GM12872 (cell line): ENCODE results near the gene CDH19.

Experiments
- TF ChIP-seq, protein P1 (sequence below): IDR thresholded peaks from 3 replicates; pipeline ENCODE4 v1.5.1; 2011; ENCODE audit warnings: low read depth, mild to moderate bottlenecking, low read length, moderate library complexity; ENCODE audit not compliant: insufficient read depth

CDH19 gene

DNA sequence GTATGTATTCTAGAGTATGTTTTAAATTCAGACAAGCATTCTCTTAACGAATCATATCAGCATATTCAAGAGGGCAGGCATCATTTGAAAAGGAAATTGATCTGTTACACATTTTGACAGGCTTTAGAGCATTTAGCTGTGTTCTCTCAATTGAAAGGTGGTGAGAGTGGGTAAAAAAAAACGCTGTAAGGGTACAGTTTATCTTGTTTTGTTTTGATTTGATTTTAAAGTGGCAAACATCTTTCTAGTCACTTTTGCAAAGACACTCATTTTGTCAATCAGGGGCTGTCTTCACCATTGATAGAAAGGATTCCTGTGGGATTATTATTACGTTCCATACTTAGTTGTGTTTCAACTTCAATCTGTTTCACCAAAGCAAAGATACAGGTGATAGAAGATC is 2.2 kb downstream of the CDH19 start:
- TF ChIP-seq, protein P1, sequence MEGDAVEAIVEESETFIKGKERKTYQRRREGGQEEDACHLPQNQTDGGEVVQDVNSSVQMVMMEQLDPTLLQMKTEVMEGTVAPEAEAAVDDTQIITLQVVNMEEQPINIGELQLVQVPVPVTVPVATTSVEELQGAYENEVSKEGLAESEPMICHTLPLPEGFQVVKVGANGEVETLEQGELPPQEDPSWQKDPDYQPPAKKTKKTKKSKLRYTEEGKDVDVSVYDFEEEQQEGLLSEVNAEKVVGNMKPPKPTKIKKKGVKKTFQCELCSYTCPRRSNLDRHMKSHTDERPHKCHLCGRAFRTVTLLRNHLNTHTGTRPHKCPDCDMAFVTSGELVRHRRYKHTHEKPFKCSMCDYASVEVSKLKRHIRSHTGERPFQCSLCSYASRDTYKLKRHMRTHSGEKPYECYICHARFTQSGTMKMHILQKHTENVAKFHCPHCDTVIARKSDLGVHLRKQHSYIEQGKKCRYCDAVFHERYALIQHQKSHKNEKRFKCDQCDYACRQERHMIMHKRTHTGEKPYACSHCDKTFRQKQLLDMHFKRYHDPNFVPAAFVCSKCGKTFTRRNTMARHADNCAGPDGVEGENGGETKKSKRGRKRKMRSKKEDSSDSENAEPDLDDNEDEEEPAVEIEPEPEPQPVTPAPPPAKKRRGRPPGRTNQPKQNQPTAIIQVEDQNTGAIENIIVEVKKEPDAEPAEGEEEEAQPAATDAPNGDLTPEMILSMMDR: no peak

GRCh38 chr18:66599190-66599589 is 4.7 kb downstream of the CDH19 start:
- TF ChIP-seq, protein P1: no peak

DNA sequence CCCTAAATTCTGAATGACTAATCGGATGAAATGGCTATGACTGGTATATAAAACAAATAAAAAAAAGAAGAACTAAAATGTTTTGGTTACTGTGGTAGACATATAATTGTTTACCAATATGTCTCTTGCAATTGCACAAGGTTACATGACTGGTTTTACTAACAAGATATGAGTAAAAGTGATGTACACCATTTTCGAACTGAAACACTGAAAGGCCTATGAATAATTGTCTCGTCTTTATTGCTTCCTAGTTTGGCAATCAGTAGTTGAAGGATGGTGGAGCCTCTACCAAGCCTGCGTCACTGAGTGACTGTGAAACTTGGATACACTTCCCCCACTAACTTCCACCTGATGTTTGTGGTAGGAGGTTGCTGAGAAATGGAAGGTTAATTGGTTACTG is 16.5 kb downstream of the CDH19 start:
- TF ChIP-seq, protein P1: no peak

GRCh38 chr18:66582211-66582610 is 21.7 kb downstream of the CDH19 start:
- TF ChIP-seq, protein P1: no peak

DNA sequence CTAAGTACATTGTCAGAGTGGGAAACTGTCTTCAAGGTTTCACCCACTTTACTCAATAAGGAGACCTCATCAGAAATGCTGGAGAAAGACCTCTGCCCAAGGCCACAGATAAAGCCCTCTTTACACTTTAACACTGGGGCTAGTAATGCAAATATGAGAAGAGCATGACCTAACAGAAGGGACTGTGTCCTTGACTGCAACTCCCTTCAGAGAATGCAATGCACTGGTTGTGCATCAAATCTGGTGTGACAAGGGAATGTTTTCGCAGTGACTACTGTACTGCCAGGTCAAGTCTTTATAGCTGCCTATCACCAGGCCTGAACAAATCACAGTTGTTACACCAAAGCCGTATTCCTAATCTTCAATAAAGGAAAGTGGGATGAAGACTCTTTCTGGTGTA is 28.6 kb downstream of the CDH19 start:
- TF ChIP-seq, protein P1: no peak

DNA sequence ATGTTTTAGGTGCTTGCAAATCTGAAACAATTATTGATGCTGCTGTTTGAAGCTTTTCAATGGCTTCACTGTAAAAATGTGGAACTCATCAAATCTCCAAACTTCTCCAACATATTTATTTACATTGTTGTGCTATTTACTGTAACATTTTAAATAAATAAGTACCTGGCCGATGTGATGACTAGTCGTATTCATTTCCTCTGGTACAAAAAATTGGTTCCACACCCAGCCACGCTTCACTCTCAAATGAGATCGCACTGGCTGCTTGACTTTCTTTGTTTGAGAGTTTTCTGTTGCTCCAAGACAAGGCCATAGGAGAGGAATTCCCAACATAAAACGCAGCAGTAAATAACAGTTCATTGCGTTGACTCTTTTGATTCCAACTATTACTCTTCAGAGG is 32.0 kb downstream of the CDH19 start:
- TF ChIP-seq, protein P1: no peak

DNA sequence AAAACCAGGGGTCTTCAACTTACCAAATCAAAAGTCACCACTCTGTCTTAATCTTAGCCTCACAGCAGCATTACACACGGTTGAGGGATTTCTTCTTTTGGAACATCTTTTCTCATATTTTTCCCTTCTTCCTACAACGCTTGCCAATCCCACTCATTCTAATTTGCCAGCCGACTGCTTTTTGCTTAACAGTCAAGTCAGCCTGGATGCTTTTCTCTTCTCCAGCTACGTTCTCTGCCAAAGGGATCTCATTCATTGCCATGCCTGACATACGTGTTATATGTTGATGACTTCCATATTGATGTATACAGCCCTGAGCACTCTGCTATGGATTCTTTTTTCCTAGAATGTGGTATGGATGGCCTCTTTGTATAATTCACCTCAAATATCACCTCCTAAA is 37.3 kb downstream of the CDH19 start:
- TF ChIP-seq, protein P1: no peak

DNA sequence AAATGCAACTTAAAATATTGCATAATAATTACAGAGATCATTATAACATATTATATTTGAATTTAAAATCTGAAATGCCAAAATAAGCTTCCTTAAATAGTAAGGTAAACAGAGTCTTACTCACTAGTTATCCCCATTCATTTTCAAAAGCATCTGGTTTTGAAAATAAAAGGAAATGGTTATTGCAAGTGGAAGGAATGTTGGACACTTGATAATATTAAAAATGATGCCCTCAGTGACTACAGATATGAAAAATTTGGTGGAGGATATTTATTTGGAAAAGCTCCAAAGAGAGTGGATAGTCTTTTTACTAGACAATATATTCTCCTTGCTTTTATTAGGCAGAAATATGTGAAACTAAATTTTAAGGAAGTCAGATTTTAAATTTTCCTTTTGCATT is 39.7 kb downstream of the CDH19 start:
- TF ChIP-seq, protein P1: no peak
